Lower leg skin (tissue), 4 donors: ENCODE data around the gene PPP1R14C. TPM values are rescaled to one million over a fixed set of nuclear protein-coding genes. Genes with fewer than 3 reads are reported as not detected.

Experiments used
- DNase-seq, 2 donors: peaks; one replicate each; pipeline ENCODE4 v3.0.0-alpha.2; 2019; ENCODE audit warnings: low spot score in 2 of 2
- H3K4me3 ChIP-seq: fragments of 200-600 bp; sonication (generic); 2 replicates; pipeline ENCODE4 v1.5.1; 2017; ENCODE audit warnings: mild to moderate bottlenecking, low read depth; ENCODE audit not compliant: poor library complexity, severe bottlenecking
- CTCF ChIP-seq, 3 donors: fragments of 450-650 bp; IDR thresholded peaks; one replicate each; pipeline ENCODE4 v1.5.1; 2016; ENCODE audit warnings: antibody characterized with exemption in 3 of 3, mild to moderate bottlenecking in 3 of 3, moderate library complexity in 2 of 3
- POLR2A ChIP-seq, 2 donors: fragments of 450-650 bp; IDR thresholded peaks; one replicate each; pipeline ENCODE4 v1.6.1; 2016 to 2017; ENCODE audit warnings: antibody characterized with exemption in 2 of 2, mild to moderate bottlenecking in 1 of 2, moderate library complexity in 1 of 2
- WGBS, 2 donors: methylation state at CpG; one replicate each; pipeline ENCODE4 v1.1.5; 2018; 5-methylcytosine and 5-hydroxymethylcytosine counted together
- intact Hi-C: fragments of 100-400 bp; cut with DNase I; formaldehyde crosslinking; loops from one replicate; pipeline ENCODE4 v1.15.0; 2023; ENCODE audit warnings: low total_unique reads
- total RNA-seq, 4 donors: library from RNA; depleted of rRNA; stranded (reverse); fragments of >200 nt; gene quantifications; one replicate each; pipeline ENCODE4 v1.1.0, GENCODE V29; 2016

Gene PPP1R14C
- total RNA-seq, 4 donors from 2014 or later = 116 to 145 (median 127) TPM

DNA sequence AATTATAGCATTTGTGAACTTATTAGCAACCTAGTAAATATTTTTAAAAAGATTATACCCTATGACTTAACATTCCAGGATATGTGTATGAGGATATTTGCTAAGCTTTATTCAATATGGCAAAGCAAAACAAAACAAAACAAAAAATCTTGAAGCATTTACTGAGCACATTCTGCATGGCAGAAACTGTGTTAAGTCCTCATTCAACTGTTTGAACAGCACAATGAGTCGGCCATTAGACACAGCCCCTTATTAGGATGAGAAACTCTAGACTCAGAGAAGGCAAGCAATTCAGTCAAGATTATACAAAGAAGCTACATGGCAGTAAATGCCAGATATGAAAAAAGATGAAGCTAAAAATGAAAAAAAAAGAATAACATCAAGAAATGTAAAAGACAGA lies 155.8 kb downstream of the PPP1R14C start:
- H3K4me3 ChIP-seq = no peak overlapping the region
- DNase-seq = no peak
- 87 to 89% methylated on average over 1 of the region's 1 CpG for WGBS, 2 donors
- intact Hi-C loops = no loop called here
- TF ChIP-seq CTCF (IDR thresholded peaks at IDR 0.05) (no peak), POLR2A (IDR thresholded peaks at IDR 0.05) (no peak)

Other genes starting within 250 kb of the PPP1R14C start
- gene RAET1E, start 244.9 kb upstream of the PPP1R14C start, total RNA-seq = 10 to 100 TPM; 20.8 to 48.5 (median 36.2) TPM
- 1 to 10 TPM in 2 of 4 donors, under 1 TPM in 1, not detected in 1; 0.34 to 5.5 (median 4.5) TPM for gene RAET1G, start 219.9 kb upstream of the PPP1R14C start, total RNA-seq
- gene ULBP2, start 201.0 kb upstream of the PPP1R14C start, total RNA-seq = under 1 TPM in 2 of 4 donors, not detected in 2; 0.25 to 0.68 TPM
- under 1 TPM in 2 of 4 donors, not detected in 2; 0.32 to 0.38 TPM for gene ULBP1, start 179.1 kb upstream of the PPP1R14C start, total RNA-seq
- gene RAET1L, start 117.5 kb upstream of the PPP1R14C start, total RNA-seq = 1 to 10 TPM; 1.2 to 7.1 (median 3.6) TPM
- gene ULBP3, start 73.9 kb upstream of the PPP1R14C start, total RNA-seq = 1 to 10 TPM in 3 of 4 donors, not detected in 1; 1.2 to 2.4 (median 1.2) TPM
- gene IYD, start 226.0 kb downstream of the PPP1R14C start, total RNA-seq = 1 to 10 TPM in 2 of 4 donors, under 1 TPM in 2; 0.42 to 3.1 (median 0.99) TPM